Subcutaneous abdominal adipose tissue (tissue), 5 donors: ENCODE data around the gene FMN1.

ENCODE experiments used
- H3K27ac ChIP-seq: one replicate; pipeline ENCODE4 v1.7.0; 2013; ENCODE audit warnings: low read depth, mild to moderate bottlenecking, inconsistent platforms, low read length, moderate library complexity
- H3K27me3 ChIP-seq, 5 donors: one replicate each; pipeline ENCODE4 v1.7.0; 2013; ENCODE audit warnings: low read length in 5 of 5, inconsistent platforms in 1 of 5; ENCODE audit not compliant: control insufficient read depth in 5 of 5, insufficient read depth in 4 of 5
- H3K36me3 ChIP-seq, 5 donors: one replicate each; pipeline ENCODE4 v1.7.0; 2013; ENCODE audit warnings: low read length in 5 of 5; ENCODE audit not compliant: control insufficient read depth in 5 of 5, insufficient read depth in 5 of 5
- H3K4me1 ChIP-seq, 5 donors: one replicate each; pipeline ENCODE4 v1.7.0; 2013; ENCODE audit warnings: low read length in 5 of 5, mild to moderate bottlenecking in 3 of 5, moderate library complexity in 1 of 5; ENCODE audit not compliant: control insufficient read depth in 5 of 5, insufficient read depth in 5 of 5
- H3K4me3 ChIP-seq, 5 donors: one replicate each; pipeline ENCODE4 v1.7.0; 2013; ENCODE audit warnings: low read length in 5 of 5, low read depth in 1 of 5
- H3K9ac ChIP-seq, 5 donors: one replicate each; pipeline ENCODE4 v1.7.0; 2013; ENCODE audit warnings: low read length in 5 of 5, mild to moderate bottlenecking in 4 of 5, moderate library complexity in 3 of 5
- H3K9me3 ChIP-seq, 5 donors: one replicate each; pipeline ENCODE4 v1.7.0; 2013; ENCODE audit warnings: low read length in 5 of 5; ENCODE audit not compliant: control insufficient read depth in 5 of 5
- donor health status: healthy.
- donor health status: healthy.
- donor health status: healthy.
- donor health status: healthy.
- donor health status: healthy.

The FMN1 gene

DNA sequence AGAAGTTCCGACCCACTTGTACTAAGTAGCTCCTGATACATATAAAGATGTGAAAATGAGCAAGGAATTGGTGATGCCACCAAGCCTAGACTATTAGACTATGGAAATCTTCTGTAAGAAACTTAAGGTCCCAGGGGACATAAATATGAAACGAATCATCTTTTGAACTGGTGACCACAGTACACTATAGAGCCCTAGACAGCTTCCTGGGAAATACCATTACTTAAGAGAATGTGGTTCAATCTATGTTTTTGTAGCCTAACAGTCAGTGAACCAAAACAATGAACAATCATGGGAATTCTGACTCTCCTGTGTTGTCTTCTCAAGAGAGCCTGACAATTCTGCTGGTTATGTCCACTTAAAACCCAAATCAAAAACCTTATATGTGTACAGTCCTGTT is 285.1 kb downstream of the FMN1 start:
- no peak overlapping the region for H3K4me3 ChIP-seq
- H3K27me3 ChIP-seq: no peaks in the 10 kb centered on the region
- no peaks in the 10 kb centered on the region for H3K9me3 ChIP-seq
- no peak overlapping the region for H3K9ac ChIP-seq
- H3K4me1 ChIP-seq: peaks cover 0 to 9% (median 5%) of the 10 kb centered on the region in 5 donors
- H3K36me3 ChIP-seq: no peaks in the 10 kb centered on the region
- H3K27ac ChIP-seq: no peak overlapping the region

DNA sequence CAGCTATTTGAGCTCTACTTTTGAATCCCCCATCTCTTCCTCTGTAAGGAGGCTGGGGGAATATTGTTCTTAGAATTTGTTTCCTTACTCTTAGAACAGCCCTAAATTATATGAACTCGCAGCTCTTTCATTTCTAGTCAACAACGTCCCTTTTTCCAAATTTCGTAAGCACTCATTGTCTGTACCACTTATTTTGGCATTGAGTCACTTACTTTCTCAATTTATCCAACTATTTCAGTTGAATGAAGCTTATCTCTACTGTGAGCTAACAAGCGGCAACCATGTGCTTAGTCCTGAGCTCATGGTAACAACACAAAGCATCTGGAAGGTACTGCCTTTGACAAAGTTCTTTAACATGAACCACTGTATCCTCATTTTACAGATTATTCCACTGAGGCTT is 285.6 kb downstream of the FMN1 start:
- Histone ChIP-seq H3K27ac (no peak overlapping the region), H3K9me3 (no peaks in the 10 kb centered on the region), H3K4me1 (peaks cover 0 to 9% (median 5%) of the 10 kb centered on the region in 5 donors), H3K4me3 (no peak overlapping the region), H3K27me3 (no peaks in the 10 kb centered on the region), H3K9ac (no peak overlapping the region), H3K36me3 (no peaks in the 10 kb centered on the region)

DNA sequence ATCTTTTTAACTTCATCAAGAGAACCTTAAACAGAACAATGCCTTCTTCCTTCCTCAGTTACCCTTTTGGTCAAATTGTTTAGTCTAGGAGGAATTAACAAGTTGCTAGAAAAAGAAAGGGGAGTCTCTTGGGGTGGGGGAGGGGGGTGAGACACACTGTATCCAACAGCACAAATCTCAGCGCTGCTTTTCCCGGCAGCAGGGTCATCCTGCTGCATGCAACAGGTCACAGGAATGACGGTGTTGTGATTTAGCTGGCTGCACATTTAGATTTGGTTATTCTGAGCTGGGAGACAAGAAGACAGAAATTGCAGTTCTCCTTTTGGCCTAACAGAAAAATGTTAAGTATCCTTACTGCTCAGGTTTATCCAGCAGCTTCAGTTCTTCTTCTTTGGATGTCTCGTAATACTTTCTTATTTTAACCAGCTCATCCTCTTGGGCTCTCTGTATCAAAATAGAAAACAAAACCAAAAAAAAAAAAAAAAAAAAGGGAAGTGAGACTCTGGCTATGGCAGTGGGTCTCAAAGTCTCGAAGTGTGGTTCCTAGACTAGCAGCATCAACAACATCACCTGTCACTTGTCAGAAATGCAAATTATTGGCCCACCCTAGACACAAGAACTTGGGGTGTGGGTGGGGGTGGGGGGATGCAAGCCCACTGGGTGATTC is 286.2 kb downstream of the FMN1 start:
- no peak overlapping the region for H3K9ac ChIP-seq
- H3K27ac ChIP-seq: no peak overlapping the region
- no peaks in the 10 kb centered on the region for H3K9me3 ChIP-seq
- no peaks in the 10 kb centered on the region for H3K27me3 ChIP-seq
- H3K4me1 ChIP-seq: peaks cover 0 to 9% (median 5%) of the 10 kb centered on the region in 5 donors
- no peak overlapping the region for H3K4me3 ChIP-seq
- no peaks in the 10 kb centered on the region for H3K36me3 ChIP-seq

DNA sequence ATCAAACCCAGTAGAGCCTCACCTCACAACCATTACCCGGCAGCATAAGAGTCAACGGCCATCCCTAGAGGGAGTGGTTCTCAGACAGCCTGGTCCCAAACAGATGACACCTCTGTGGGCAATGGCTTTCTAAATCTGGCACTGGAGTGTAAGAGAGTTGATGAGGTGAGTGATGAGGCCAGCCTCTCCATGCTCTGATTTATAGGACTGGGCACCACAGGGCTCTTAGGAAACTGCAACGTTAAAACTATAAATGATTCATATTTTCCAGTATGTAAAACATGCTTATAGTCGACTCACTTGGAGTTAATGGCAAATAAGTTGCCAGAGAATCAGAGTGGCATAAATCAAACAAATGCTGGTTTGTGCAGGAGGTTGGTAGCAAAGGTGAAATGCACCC is 289.0 kb downstream of the FMN1 start:
- no peak overlapping the region for H3K4me3 ChIP-seq
- no peak overlapping the region for H3K9ac ChIP-seq
- H3K4me1 ChIP-seq: peaks cover 0 to 9% (median 5%) of the 10 kb centered on the region in 5 donors
- no peak overlapping the region for H3K27ac ChIP-seq
- H3K9me3 ChIP-seq: no peaks in the 10 kb centered on the region
- no peaks in the 10 kb centered on the region for H3K27me3 ChIP-seq
- no peaks in the 10 kb centered on the region for H3K36me3 ChIP-seq

DNA sequence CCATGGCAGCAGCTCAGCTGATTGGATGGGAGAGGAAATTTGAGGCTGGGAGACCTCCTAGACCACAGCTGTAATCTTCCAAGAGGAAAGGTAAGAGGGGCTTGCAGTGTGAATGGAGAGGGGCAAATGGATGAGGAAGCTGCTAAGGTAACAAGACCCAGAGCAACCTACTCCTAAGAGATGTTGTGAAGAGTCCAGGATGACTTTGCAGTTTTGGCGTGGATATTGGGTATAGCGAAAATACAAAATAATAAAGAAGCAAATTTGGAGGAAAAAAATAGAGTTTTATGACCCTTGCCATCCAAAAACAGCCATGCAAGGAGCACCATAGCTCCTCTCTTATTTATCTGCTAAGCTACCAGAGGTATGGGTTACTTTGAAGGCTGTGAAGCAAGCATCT is 290.1 kb downstream of the FMN1 start:
- Histone ChIP-seq H3K27ac (no peak overlapping the region), H3K4me1 (peaks cover 0 to 9% (median 5%) of the 10 kb centered on the region in 5 donors), H3K9me3 (no peaks in the 10 kb centered on the region), H3K27me3 (no peaks in the 10 kb centered on the region), H3K4me3 (no peak overlapping the region), H3K36me3 (no peaks in the 10 kb centered on the region), H3K9ac (no peak overlapping the region)

DNA sequence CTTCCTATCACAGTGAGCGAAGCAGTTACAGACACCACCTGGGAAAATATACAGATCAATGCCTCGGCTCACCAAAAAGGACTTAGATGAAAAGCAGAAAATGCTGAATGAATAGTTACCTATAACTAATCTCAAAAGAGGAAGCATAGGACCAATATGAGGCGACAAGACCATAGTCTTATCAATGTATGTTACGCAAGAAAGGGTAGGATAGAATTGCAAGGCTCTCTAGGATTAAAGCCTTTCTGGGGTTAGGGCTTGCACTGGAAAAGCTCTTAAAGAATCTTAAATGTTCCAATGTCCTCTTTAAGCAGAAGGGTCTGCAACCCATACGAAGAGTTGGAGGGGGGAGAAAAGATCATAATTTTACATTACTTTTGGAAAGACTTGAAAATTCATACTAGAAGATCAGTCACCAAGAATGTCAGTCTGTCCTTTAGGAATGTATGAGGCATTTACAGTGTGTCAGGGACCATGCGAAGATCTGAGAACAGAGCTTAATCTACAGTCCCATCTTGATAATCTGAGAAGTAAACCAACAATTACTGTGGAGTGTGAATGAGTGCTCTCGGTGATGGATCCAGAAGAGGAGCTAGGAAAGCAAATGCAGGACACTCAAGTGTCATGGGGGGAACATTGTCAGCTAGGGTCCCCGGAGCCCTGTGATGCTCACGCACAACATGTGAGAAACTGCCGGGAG is 290.8 kb downstream of the FMN1 start:
- Histone ChIP-seq H3K36me3 (no peaks in the 10 kb centered on the region), H3K4me1 (peaks cover 0 to 5% (median 2%) of the 10 kb centered on the region in 5 donors), H3K27ac (no peak overlapping the region), H3K4me3 (no peak overlapping the region), H3K9ac (no peak overlapping the region), H3K9me3 (no peaks in the 10 kb centered on the region), H3K27me3 (no peaks in the 10 kb centered on the region)

DNA sequence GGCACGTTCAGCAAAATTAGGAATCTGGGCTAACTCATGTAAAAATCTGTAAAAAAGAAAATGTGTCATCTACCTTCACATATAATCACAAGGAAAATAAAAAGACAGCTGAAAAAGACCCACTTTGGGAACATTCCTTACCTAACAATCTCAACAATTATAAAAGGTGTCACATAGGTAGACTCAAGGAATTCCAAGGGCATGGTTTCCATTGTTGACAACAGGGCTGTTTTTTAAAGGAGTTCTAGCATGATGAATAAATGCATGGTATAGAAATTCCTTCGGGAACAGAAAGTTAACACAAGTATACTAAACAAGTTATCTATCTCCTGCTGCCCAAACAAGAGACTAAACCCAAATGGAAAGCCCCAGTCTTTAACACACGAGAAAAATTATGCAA is 292.5 kb downstream of the FMN1 start:
- Histone ChIP-seq H3K27ac (no peak overlapping the region), H3K4me3 (no peak overlapping the region), H3K9me3 (no peaks in the 10 kb centered on the region), H3K9ac (no peak overlapping the region), H3K27me3 (no peaks in the 10 kb centered on the region), H3K36me3 (no peaks in the 10 kb centered on the region), H3K4me1 (no peaks in the 10 kb centered on the region)

DNA sequence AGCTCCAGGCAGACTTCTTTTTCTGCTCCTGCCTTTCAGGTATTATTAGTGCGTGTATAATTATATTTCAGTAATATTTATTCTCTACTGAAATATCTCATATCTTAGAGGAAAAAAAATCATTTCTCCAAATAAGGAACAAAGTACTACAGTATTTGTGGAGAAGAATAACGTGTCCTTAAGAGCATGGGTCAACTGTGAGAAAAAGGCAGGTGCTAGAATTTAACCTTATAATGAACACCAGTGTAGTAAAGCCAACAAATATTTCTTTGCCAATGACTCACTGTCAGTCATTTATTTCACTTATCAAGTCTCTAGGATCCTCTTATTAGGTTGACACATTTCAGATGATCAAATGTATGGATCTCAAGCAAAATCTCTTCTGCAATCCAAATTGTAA is 293.3 kb downstream of the FMN1 start:
- Histone ChIP-seq H3K27ac (no peak overlapping the region), H3K9me3 (no peaks in the 10 kb centered on the region), H3K9ac (no peak overlapping the region), H3K4me3 (no peak overlapping the region), H3K27me3 (no peaks in the 10 kb centered on the region), H3K36me3 (no peaks in the 10 kb centered on the region), H3K4me1 (no peaks in the 10 kb centered on the region)

DNA sequence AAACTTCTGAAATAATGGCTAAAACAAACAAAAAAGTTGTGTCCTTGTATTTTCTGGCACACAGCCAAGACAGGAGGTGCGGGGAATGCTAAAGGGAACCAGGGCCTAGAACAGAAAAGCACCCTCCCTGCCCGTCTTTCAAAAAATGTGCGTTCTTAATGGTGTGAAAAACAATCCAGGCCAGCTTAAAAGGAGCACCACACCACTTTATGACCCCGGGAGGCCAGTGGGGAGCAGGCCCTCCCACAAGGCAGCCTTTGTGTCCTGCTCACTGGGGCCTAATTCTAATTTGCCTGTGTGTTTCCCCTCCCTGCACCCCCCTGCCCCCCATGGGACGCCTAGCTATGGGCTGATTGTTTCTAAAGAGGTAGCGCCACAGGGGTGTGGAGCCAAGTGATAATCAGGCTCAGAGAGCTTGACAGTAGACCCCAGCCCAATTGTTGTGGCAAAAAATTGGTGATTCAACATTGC is 295.4 kb downstream of the FMN1 start:
- Histone ChIP-seq H3K9me3 (no peaks in the 10 kb centered on the region), H3K36me3 (no peaks in the 10 kb centered on the region), H3K4me3 (no peak overlapping the region), H3K27me3 (no peaks in the 10 kb centered on the region), H3K9ac (no peak overlapping the region), H3K27ac (no peak overlapping the region), H3K4me1 (no peaks in the 10 kb centered on the region)

DNA sequence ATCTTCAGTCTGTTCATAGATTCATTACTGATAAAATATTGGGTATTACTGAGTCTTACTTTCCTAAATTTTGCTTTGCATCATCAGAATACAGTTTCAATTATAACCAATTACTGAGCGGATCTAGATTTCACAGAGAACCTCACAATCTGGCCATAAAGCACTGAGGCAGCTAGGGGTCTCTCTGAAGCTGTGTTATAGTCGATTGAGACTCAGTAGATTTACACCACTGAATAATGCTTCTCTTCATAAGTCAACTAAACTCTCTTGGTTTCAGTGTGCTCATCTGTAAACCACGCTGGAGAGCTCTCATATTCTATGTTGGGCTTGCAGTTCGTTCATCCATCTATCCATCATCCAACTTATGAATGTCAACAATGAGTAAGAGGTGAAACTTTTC is 296.1 kb downstream of the FMN1 start:
- Histone ChIP-seq H3K4me3 (no peak overlapping the region), H3K27ac (no peak overlapping the region), H3K9me3 (no peaks in the 10 kb centered on the region), H3K27me3 (no peaks in the 10 kb centered on the region), H3K9ac (no peak overlapping the region), H3K36me3 (no peaks in the 10 kb centered on the region), H3K4me1 (no peaks in the 10 kb centered on the region)
